Fibroblast of lung (primary cell): Measurements from ENCODE around the gene CELA3A. TPM values are rescaled to one million over a fixed set of nuclear protein-coding genes. Genes with fewer than 3 reads are reported as not detected.
"Not testable (repeated sequence)": the region's sequence is repeated elsewhere in the genome, so short reads cannot be mapped to it uniquely, and the experiment has no call there.

Source experiments
- DNase-seq, 2 donors: peaks; one replicate each; pipeline versions ENCODE4 v3.0.0 to v3.0.0-alpha.2; 2010; ENCODE audit warnings: low read depth in 2 of 2
- H2AFZ ChIP-seq: 2 replicates; pipeline ENCODE4 v1.5.1; 2012; ENCODE audit warnings: low read length, control low read depth, inconsistent platforms
- H3K27ac ChIP-seq: 2 replicates; pipeline ENCODE4 v1.5.1; 2011; ENCODE audit warnings: low read length, control low read depth; ENCODE audit not compliant: insufficient read depth
- H3K27me3 ChIP-seq: 2 replicates; pipeline ENCODE4 v1.5.1; 2011; ENCODE audit warnings: mild to moderate bottlenecking, low read length; ENCODE audit not compliant: control insufficient read depth, insufficient read depth
- H3K36me3 ChIP-seq: 2 replicates; pipeline ENCODE4 v1.5.1; 2011; ENCODE audit warnings: low read length; ENCODE audit not compliant: control insufficient read depth, insufficient read depth
- H3K4me1 ChIP-seq: 2 replicates; pipeline ENCODE4 v1.5.1; 2011; ENCODE audit warnings: low read length; ENCODE audit not compliant: control insufficient read depth, insufficient read depth; ENCODE audit errors: extremely low read depth
- H3K4me2 ChIP-seq: 2 replicates; pipeline ENCODE4 v1.5.1; 2011; ENCODE audit warnings: low read length, control low read depth; ENCODE audit not compliant: insufficient read depth; ENCODE audit errors: extremely low read depth
- H3K4me3 ChIP-seq, 4 experiments: fragments of 200-600 bp in 1 of 4; sonication (generic) in 1 of 4; replicated peaks in 1 of 4; 2 replicates each; pipeline ENCODE4 v1.5.1; 2011 to 2016; ENCODE audit warnings: low read length in 4 of 4, low read depth in 3 of 4, mild to moderate bottlenecking in 3 of 4, control low read depth in 2 of 4, inconsistent platforms in 1 of 4, mixed read lengths in 1 of 4; ENCODE audit not compliant: insufficient read depth in 1 of 4; ENCODE audit errors: control extremely low read depth in 1 of 4
- H3K79me2 ChIP-seq: 2 replicates; pipeline ENCODE4 v1.5.1; 2012; ENCODE audit warnings: mild to moderate bottlenecking, low read length, inconsistent platforms; ENCODE audit not compliant: control insufficient read depth, insufficient read depth
- H3K9ac ChIP-seq: 2 replicates; pipeline ENCODE4 v1.5.1; 2011; ENCODE audit warnings: mild to moderate bottlenecking, low read length, control low read depth; ENCODE audit not compliant: insufficient read depth
- H3K9me3 ChIP-seq: 2 replicates; pipeline ENCODE4 v1.5.1; 2012; ENCODE audit warnings: low read depth, low read length; ENCODE audit not compliant: control insufficient read depth, insufficient read depth
- H4K20me1 ChIP-seq: 2 replicates; pipeline ENCODE4 v1.5.1; 2011; ENCODE audit warnings: low read length; ENCODE audit not compliant: control insufficient read depth, insufficient read depth; ENCODE audit errors: extremely low read depth
- polyA plus RNA-seq, 2 donors: library from polyadenylated mRNA; depleted of rRNA in 1 of 2; stranded (reverse) in 1 of 2; unstranded in 1 of 2; fragments of >200 nt; gene quantifications; 2 replicates each; pipeline ENCODE4 v1.2.1, GENCODE V29; 2011 to 2012; ENCODE audit warnings: missing spikeins in 1 of 2
- total RNA-seq: library from RNA; depleted of rRNA; stranded (reverse); fragments of >200 nt; gene quantifications from 2 replicates; pipeline ENCODE4 v1.2.1, GENCODE V29; 2014

The CELA3A gene
- total and polyA plus RNA-seq, 2 donors (not counting 1 experiment from before 2014, with no cell fraction given): not detected

GRCh38 chr1:21978209-21978608 lies 23.2 kb upstream of the CELA3A start:
- H3K27me3 ChIP-seq, H3K9me3 ChIP-seq, H3K27ac ChIP-seq, H3K4me1 ChIP-seq, H3K4me2 ChIP-seq, H2AFZ ChIP-seq, DNase-seq, H3K4me3 ChIP-seq, H3K9ac ChIP-seq, H3K36me3 ChIP-seq, H4K20me1 ChIP-seq, H3K79me2 ChIP-seq: not testable (repeated sequence)

DNA sequence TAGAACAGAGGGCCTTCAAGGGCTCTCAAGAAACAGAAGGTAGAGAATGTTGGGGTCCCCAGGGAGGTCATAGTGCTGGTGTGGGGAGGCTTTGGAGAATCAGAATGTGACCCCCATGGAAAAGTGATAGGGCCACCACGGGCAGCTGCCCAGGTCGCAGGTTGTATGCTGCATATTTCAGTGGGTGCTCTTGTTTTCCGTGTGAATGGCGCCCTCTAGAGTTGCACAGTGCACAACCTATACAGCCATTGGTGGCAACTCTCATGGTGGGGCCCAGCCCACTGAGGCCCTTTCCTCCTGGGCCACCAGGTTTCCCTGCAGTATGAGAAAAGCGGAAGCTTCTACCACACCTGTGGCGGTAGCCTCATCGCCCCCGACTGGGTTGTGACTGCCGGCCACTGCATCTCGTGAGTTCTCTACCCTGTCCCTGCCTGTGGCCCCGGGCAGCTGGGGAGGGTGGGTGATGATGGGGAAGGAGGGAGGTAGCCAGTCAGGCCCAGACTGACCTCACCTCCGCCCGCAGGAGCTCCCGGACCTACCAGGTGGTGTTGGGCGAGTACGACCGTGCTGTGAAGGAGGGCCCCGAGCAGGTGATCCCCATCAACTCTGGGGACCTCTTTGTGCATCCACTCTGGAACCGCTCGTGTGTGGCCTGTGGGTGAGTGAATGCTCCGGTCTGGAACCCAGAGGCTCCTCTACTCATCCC lies 20.8 kb upstream of the CELA3A start:
- not testable (repeated sequence) for DNase-seq, H3K36me3 ChIP-seq, H3K4me2 ChIP-seq, H3K27ac ChIP-seq, H3K4me1 ChIP-seq, H3K9ac ChIP-seq, H3K9me3 ChIP-seq, H3K4me3 ChIP-seq, H3K27me3 ChIP-seq, H2AFZ ChIP-seq, H3K79me2 ChIP-seq, H4K20me1 ChIP-seq

GRCh38 chr1:21981253-21981652 lies 20.2 kb upstream of the CELA3A start:
- H3K4me2 ChIP-seq, DNase-seq, H3K79me2 ChIP-seq, H3K27me3 ChIP-seq, H3K4me1 ChIP-seq, H4K20me1 ChIP-seq, H3K4me3 ChIP-seq, H3K9me3 ChIP-seq, H3K27ac ChIP-seq, H3K9ac ChIP-seq, H3K36me3 ChIP-seq, H2AFZ ChIP-seq: not testable (repeated sequence)

DNA sequence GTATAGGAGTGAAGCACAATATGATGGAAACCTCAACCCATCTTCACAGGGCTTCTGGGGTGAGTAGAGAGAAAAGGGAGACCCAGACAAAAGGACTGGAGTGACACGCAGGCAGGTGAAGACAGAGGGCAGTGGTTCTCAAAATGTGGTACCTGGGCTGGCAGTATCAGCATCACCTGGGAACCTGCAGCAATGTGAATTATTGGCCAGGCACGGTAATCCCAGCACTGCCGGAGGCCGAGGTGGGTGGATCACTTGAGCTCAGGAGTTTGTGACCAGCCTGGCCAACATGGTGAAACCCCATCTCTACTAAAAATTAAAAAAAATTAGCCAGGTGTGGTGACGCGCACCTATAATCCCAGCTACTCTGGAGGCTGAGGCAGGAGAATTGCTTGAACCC lies 19.3 kb upstream of the CELA3A start:
- H3K4me2 ChIP-seq, H3K4me1 ChIP-seq, H3K27ac ChIP-seq, H3K9me3 ChIP-seq, H3K27me3 ChIP-seq, H3K4me3 ChIP-seq, H3K36me3 ChIP-seq, H3K9ac ChIP-seq, DNase-seq, H2AFZ ChIP-seq, H3K79me2 ChIP-seq, H4K20me1 ChIP-seq: not testable (repeated sequence)

- H3K36me3 ChIP-seq, H2AFZ ChIP-seq, H3K4me3 ChIP-seq, H3K27me3 ChIP-seq, H4K20me1 ChIP-seq, H3K9ac ChIP-seq, H3K79me2 ChIP-seq, H3K4me1 ChIP-seq, H3K9me3 ChIP-seq, H3K4me2 ChIP-seq, H3K27ac ChIP-seq, DNase-seq: not testable (repeated sequence)
These were observed 17.9 kb upstream of the CELA3A start for GRCh38 chr1:21983539-21983938.

DNA sequence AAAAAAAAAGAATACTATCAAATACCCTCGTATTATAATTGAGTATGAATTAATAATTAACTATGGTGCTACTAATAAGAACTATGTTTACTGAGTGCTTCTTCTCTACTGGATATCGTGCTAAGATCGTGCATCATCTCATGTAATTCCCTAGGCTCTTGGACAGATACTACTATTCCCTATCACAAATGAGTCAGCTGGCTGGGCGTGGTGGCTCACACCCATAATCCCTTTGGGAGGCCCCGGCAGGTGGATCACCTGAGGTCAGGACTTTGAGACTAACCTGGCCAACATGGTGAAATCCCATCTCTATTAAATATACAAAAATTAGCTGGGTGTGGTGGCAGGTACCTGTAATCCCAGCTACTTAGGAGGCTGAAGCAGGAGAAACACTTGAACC lies 15.6 kb upstream of the CELA3A start:
- not testable (repeated sequence) for H3K9ac ChIP-seq, DNase-seq

DNA sequence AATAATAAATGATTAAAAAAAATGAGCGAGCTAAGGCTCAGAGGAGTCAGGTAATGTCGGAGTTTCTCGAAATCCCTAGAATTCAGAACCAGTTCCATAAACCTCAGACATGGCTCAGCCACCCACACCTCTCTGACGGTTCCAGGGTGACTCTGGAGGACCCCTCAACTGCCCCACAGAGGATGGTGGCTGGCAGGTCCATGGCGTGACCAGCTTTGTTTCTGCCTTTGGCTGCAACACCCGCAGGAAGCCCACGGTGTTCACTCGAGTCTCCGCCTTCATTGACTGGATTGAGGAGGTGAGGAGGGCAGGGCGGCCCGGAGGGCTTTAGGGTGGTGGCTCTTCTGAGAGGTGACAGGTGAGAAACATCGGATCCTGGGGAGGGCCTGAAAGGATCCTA lies 15.1 kb upstream of the CELA3A start:
- not testable (repeated sequence) for H3K9ac ChIP-seq, H2AFZ ChIP-seq, H3K9me3 ChIP-seq, H3K4me2 ChIP-seq, DNase-seq, H3K79me2 ChIP-seq, H3K4me1 ChIP-seq, H3K27me3 ChIP-seq, H3K27ac ChIP-seq, H3K4me3 ChIP-seq, H3K36me3 ChIP-seq, H4K20me1 ChIP-seq

More for the DNA sequence above, 15.6 kb upstream of the CELA3A start:
- H2AFZ ChIP-seq, H3K27me3 ChIP-seq, H3K4me1 ChIP-seq, H3K9me3 ChIP-seq, H4K20me1 ChIP-seq, H3K79me2 ChIP-seq, H3K36me3 ChIP-seq, H3K4me2 ChIP-seq, H3K27ac ChIP-seq, H3K4me3 ChIP-seq: not testable (repeated sequence)
